HepG2 (cell line): ENCODE results near the gene NAV2. TPM values are rescaled to one million over a fixed set of nuclear protein-coding genes. Genes with fewer than 3 reads are reported as not detected.
A peak's percentile ranks its signal among the peaks of the same experiment; 100 is the strongest.

Source experiments
- ATAC-seq: fragments of 200-7000 bp; cut with Tn5 transposase; 3 replicates; pipeline ENCODE4 v1.9.1; 2020; ENCODE audit warnings: mild to moderate bottlenecking, moderate library complexity
- BruUV-seq: library from RNA; stranded (reverse); fragments of 400-500 nt; replicated peaks from 2 replicates; lab custom pipeline; 2021; lab: Mats Ljungman, UMichigan
- CTCF ChIA-PET: fragments of 300-600 bp; formaldehyde crosslinking; extraction: SDS; loops from one replicate; lab custom pipeline; 2021; ENCODE audit warnings: low total read pairs, inconsistent platforms, low intra/inter-chr PET ratio; lab: Yijun Ruan, JAX
- POLR2A ChIA-PET: fragments of 350-600 bp; sonication (Branson Sonifier 250); formaldehyde crosslinking; loops from one replicate; lab custom pipeline; 2020; ENCODE audit warnings: antibody characterized with exemption, inconsistent platforms; lab: Yijun Ruan, JAX
- DNase-seq: peaks from one replicate; pipeline ENCODE4 v3.0.0-alpha.2; 2015; ENCODE audit warnings: low spot score
- FAIRE-seq: peaks from 3 replicates; lab custom pipeline; 2011; peaks lifted over from hg19 to GRCh38; lab: Jason Lieb, UNC
- H2AFZ ChIP-seq: one replicate; pipeline ENCODE4 v1.6.1; 2011; ENCODE audit warnings: low read length, inconsistent platforms
- H3K27ac ChIP-seq: fragments of 300-600 bp; 3 replicates; pipeline ENCODE4 v1.8.0; 2011; ENCODE audit warnings: mixed run types, mild to moderate bottlenecking, mixed read lengths, low read length, inconsistent platforms; ENCODE audit not compliant: insufficient read depth; ENCODE audit errors: extremely low read length
- H3K27me3 ChIP-seq, 2 experiments: fragments of 200-600 bp in 1 of 2; 2 replicates in 1 of 2; 3 replicates in 1 of 2; pipeline versions ENCODE4 v1.6.0 to v1.8.0; 2011; ENCODE audit warnings: low read length in 2 of 2, mild to moderate bottlenecking in 2 of 2, moderate library complexity in 2 of 2, inconsistent platforms in 1 of 2; ENCODE audit not compliant: insufficient read depth in 2 of 2, control insufficient read depth in 1 of 2
- H3K36me3 ChIP-seq, 2 experiments: fragments of 200-600 bp in 1 of 2; replicated peaks in 1 of 2; 2 replicates in 1 of 2; 3 replicates in 1 of 2; pipeline versions ENCODE4 v1.5.1 to v1.8.0; 2011; ENCODE audit warnings: low read length in 2 of 2, inconsistent platforms in 1 of 2; ENCODE audit not compliant: insufficient read depth in 2 of 2, control insufficient read depth in 1 of 2
- H3K4me1 ChIP-seq: 2 replicates; pipeline ENCODE4 v1.5.1; 2012; ENCODE audit warnings: low read length, inconsistent platforms; ENCODE audit not compliant: insufficient read depth
- H3K4me2 ChIP-seq: 2 replicates; pipeline ENCODE4 v1.6.0; 2011; ENCODE audit warnings: low read depth, low read length, inconsistent platforms
- H3K4me3 ChIP-seq, 3 experiments: fragments of 200-600 bp in 1 of 3; sonication (generic), shearing (Covaris generic) in 1 of 3; replicated peaks in 1 of 3; 2 replicates each; pipeline ENCODE4 v1.5.1; 2011 to 2016; ENCODE audit warnings: low read length in 3 of 3, inconsistent platforms in 2 of 3, low read depth in 2 of 3, mild to moderate bottlenecking in 2 of 3, control low read depth in 1 of 3, mixed read lengths in 1 of 3; ENCODE audit not compliant: insufficient read depth in 1 of 3
- H3K79me2 ChIP-seq: one replicate; pipeline ENCODE4 v1.6.1; 2011; ENCODE audit warnings: low read length, inconsistent platforms; ENCODE audit not compliant: insufficient read depth
- H3K9ac ChIP-seq: 2 replicates; pipeline ENCODE4 v1.6.0; 2011; ENCODE audit warnings: mild to moderate bottlenecking, low read depth, low read length, inconsistent platforms; ENCODE audit not compliant: insufficient read depth
- H3K9me3 ChIP-seq: 2 replicates; pipeline ENCODE4 v1.5.1; 2012; ENCODE audit warnings: mild to moderate bottlenecking, low read length
- H4K20me1 ChIP-seq: 2 replicates; pipeline ENCODE4 v1.6.0; 2011; ENCODE audit warnings: inconsistent platforms, mild to moderate bottlenecking, low read length, moderate library complexity; ENCODE audit not compliant: insufficient read depth
- ATAD3A ChIP-seq: sonication (generic); formaldehyde crosslinking; IDR thresholded peaks from 2 replicates; pipeline ENCODE4 v1.4.0; 2020; ENCODE audit warnings: missing genetic modification reagents
- BCLAF1 ChIP-seq: fragments of 450-650 bp; IDR thresholded peaks from 2 replicates; pipeline ENCODE4 v1.6.1; 2017; ENCODE audit warnings: mild to moderate bottlenecking
- BRCA1 ChIP-seq: sonication (generic); formaldehyde crosslinking; IDR thresholded peaks from 2 replicates; pipeline ENCODE4 v1.4.0; 2020; ENCODE audit warnings: missing genetic modification reagents
- GABPA ChIP-seq, 2 experiments: IDR thresholded peaks; 2 replicates each; pipeline ENCODE4 v1.6.1; 2011 to 2016; ENCODE audit warnings: low read depth in 2 of 2, low read length in 1 of 2, missing biosample characterization in 1 of 2, missing genetic modification characterization in 1 of 2
- HNRNPL ChIP-seq: fragments of 200-400 bp; formaldehyde crosslinking; IDR thresholded peaks from 2 replicates; pipeline ENCODE4 v1.6.1; 2017; ENCODE audit warnings: mild to moderate bottlenecking, low read depth, low read length
- ISX ChIP-seq: sonication (generic); formaldehyde crosslinking; conservative IDR thresholded peaks from 2 replicates; pipeline ENCODE4 v1.5.0; 2020; ENCODE audit warnings: missing genetic modification reagents
- MYC ChIP-seq: sonication (generic); formaldehyde crosslinking; IDR thresholded peaks from 2 replicates; pipeline ENCODE4 v1.9.0; 2021; ENCODE audit warnings: missing genetic modification reagents, borderline replicate concordance
- PAX8 ChIP-seq: sonication (generic); formaldehyde crosslinking; IDR thresholded peaks from 2 replicates; pipeline ENCODE4 v1.8.0; 2022; ENCODE audit warnings: mild to moderate bottlenecking, missing genetic modification reagents, borderline replicate concordance
- POLR2A ChIP-seq, 2 experiments: IDR thresholded peaks; 2 replicates each; pipeline ENCODE4 v1.6.1; 2011; ENCODE audit warnings: low read depth in 2 of 2, low read length in 2 of 2, mild to moderate bottlenecking in 1 of 2, moderate library complexity in 1 of 2; ENCODE audit not compliant: insufficient read depth in 1 of 2
- TEAD3 ChIP-seq: optimal IDR thresholded peaks from 2 replicates; pipeline ENCODE3; 2016; ENCODE audit warnings: borderline replicate concordance
- TIGD3 ChIP-seq: sonication (generic); formaldehyde crosslinking; IDR thresholded peaks from 2 replicates; pipeline ENCODE4 v1.5.1; 2020; ENCODE audit warnings: mild to moderate bottlenecking, missing genetic modification reagents, borderline replicate concordance
- ZBTB49 ChIP-seq: sonication (generic); formaldehyde crosslinking; IDR thresholded peaks from 2 replicates; pipeline ENCODE4 v1.4.0; 2020; ENCODE audit warnings: missing genetic modification reagents, borderline replicate concordance
- ZMAT3 ChIP-seq: sonication (generic); formaldehyde crosslinking; conservative IDR thresholded peaks from 2 replicates; pipeline ENCODE4 v1.7.0; 2021; ENCODE audit warnings: missing genetic modification reagents
- ZNF180 ChIP-seq: sonication (generic); formaldehyde crosslinking; IDR thresholded peaks from 2 replicates; pipeline ENCODE4 v1.4.0; 2020; ENCODE audit warnings: low read depth, missing genetic modification reagents, borderline replicate concordance
- ZNF34 ChIP-seq: sonication (generic); formaldehyde crosslinking; IDR thresholded peaks from 2 replicates; pipeline ENCODE4 v1.4.0; 2020; ENCODE audit warnings: mild to moderate bottlenecking, missing genetic modification reagents, borderline replicate concordance
- ZNF343 ChIP-seq: sonication (generic); formaldehyde crosslinking; IDR thresholded peaks from 2 replicates; pipeline ENCODE4 v1.4.0; 2020; ENCODE audit warnings: mild to moderate bottlenecking, missing genetic modification reagents
- ZNF446 ChIP-seq: sonication (generic); formaldehyde crosslinking; IDR thresholded peaks from 2 replicates; pipeline ENCODE4 v1.5.0; 2020; ENCODE audit warnings: mild to moderate bottlenecking, missing genetic modification reagents
- ZNF747 ChIP-seq: sonication (generic); formaldehyde crosslinking; IDR thresholded peaks from 2 replicates; pipeline ENCODE4 v1.8.1; 2023; ENCODE audit warnings: missing genetic modification reagents, mild to moderate bottlenecking, borderline replicate concordance
- WGBS: methylation state at CpG from one replicate; pipeline ENCODE4 v1.1.6; 2017; ENCODE audit warnings: low lambda C conversion rate; 5-methylcytosine and 5-hydroxymethylcytosine counted together
- in situ Hi-C: cut with HindIII; loops from 2 replicates; pipeline ENCODE4 v1.10.0; 2017; ENCODE audit warnings: low pct_unique_long_range_greater_than_20kb; ENCODE audit not compliant: extremely low pct_ligation_motif_present
- intact Hi-C: fragments of 100-400 bp; cut with micrococcal nuclease; formaldehyde crosslinking; loops from one replicate; pipeline ENCODE4 v1.10.0; 2022; ENCODE audit not compliant: unreplicated experiment
- polyA plus RNA-seq, 8 experiments: library from polyadenylated mRNA; depleted of rRNA in 3 of 8; stranded (reverse) in 7 of 8; unstranded in 1 of 8; fragments of >200 nt; fragmentation: Illumina TruSeq in 4 of 8; extraction: Trizol in 4 of 8; gene quantifications; 2 replicates each; pipeline versions ENCODE4 v1.2.1 to v1.2.3, GENCODE V29; 2011 to 2016; ENCODE audit warnings: low read depth in 4 of 8, missing spikeins in 1 of 8, mixed read lengths in 1 of 8; ENCODE audit not compliant: insufficient read depth in 1 of 8
- total RNA-seq, 5 experiments: library from RNA; depleted of rRNA; stranded (reverse); fragments of >200 nt; fragmentation: Illumina TruSeq; extraction: Trizol; gene quantifications; 2 replicates each; pipeline ENCODE4 v1.2.3, GENCODE V29; 2016; ENCODE audit warnings: low read depth in 1 of 5

The NAV2 gene
- total and polyA plus RNA-seq, 2 of the 13 experiments (the other 11 are each of a cell fraction or from before 2014, with no cell fraction given): 9.3 to 34.6 TPM

GRCh38 chr11:20134991-20135736 lies 422.5 kb downstream of the NAV2 start:
- Histone ChIP-seq H3K4me3 (no peak overlapping the region), H3K4me1 (0 out of 2 replicates have a peak, but pooled peaks cover 6% of the 10 kb centered on the region), H3K27ac (no peak overlapping the region), H3K9me3 (no peaks in the 10 kb centered on the region), H3K4me2 (no peak overlapping the region), H3K27me3 (peaks cover 2 to 15% of the 10 kb centered on the region in 2 experiments; a peak in 3 of 5 replicates), H3K36me3 (no peaks in the 10 kb centered on the region), H2AFZ (no peak overlapping the region), H4K20me1 (no peaks in the 10 kb centered on the region), H3K9ac (no peak overlapping the region), H3K79me2 (no peaks in the 10 kb centered on the region)
- intact Hi-C loops: loop anchor here (5.0 kb wide), 1 partner anchor 573 kb away; no protein-coding TSS in a partner anchor
- no peak for TF ChIP-seq BRCA1 (CRISPR knock-in tag)
- no peak for TF ChIP-seq POLR2A (IDR thresholded peaks at IDR 0.05; ENCODE audit: insufficient read depth in 1 of 2, low read depth in 2 of 2, low read length in 2 of 2)
- TF ChIP-seq TIGD3 (CRISPR knock-in tag): no peak
- TF ChIP-seq ATAD3A (CRISPR knock-in tag): no peak
- TF ChIP-seq ZNF747 (CRISPR knock-in tag): no peak
- TF ChIP-seq MYC (CRISPR knock-in tag): no peak
- no peak for TF ChIP-seq ISX (CRISPR knock-in tag)
- TF ChIP-seq HNRNPL: no peak
- no peak for TF ChIP-seq ZNF34 (CRISPR knock-in tag)
- TF ChIP-seq ZNF446 (CRISPR knock-in tag): no peak
- TF ChIP-seq TEAD3 (CRISPR knock-in tag): no peak
- TF ChIP-seq ZNF343 (CRISPR knock-in tag): no peak
- no peak for TF ChIP-seq ZMAT3 (CRISPR knock-in tag)
- no peak for TF ChIP-seq ZBTB49 (CRISPR knock-in tag)
- TF ChIP-seq BCLAF1: no peak
- TF ChIP-seq ZNF180: no peak
- TF ChIP-seq GABPA (IDR thresholded peaks at IDR 0.05; ENCODE audit: low read depth, low read length): no peak
- TF ChIP-seq GABPA (CRISPR knock-in tag; IDR thresholded peaks at IDR 0.05; ENCODE audit: low read depth): no peak
- TF ChIP-seq PAX8 (CRISPR knock-in tag): no peak
- WGBS: 13% methylated on average over 5 of the region's 5 CpGs
- CTCF ChIA-PET: no interaction called here
- no peak for FAIRE-seq
- BruUV-seq: no TSS peak
- POLR2A ChIA-PET: no interaction called here
- no peak for DNase-seq
- in situ Hi-C loops: loop anchor here (5.0 to 25.0 kb wide), 3 partner anchors 188 to 573 kb away; no protein-coding TSS in a partner anchor
- ATAC-seq: peak; percentile 47; the same call in 2 of the 3 replicates
